Ascending aorta (tissue), 2 donors: Measurements from ENCODE around the gene ATP5F1D. TPM values are rescaled to one million over a fixed set of nuclear protein-coding genes. Genes with fewer than 3 reads are reported as not detected.

ENCODE experiments used
- DNase-seq, 2 donors: peaks; one replicate each; pipeline ENCODE4 v3.0.0-alpha.2; 2019; ENCODE audit warnings: low spot score in 2 of 2
- H3K27ac ChIP-seq, 2 donors: fragments of 200-600 bp; sonication (generic); one replicate each; pipeline ENCODE4 v1.5.1; 2016 to 2017; ENCODE audit warnings: mild to moderate bottlenecking in 1 of 2
- H3K27me3 ChIP-seq: fragments of 200-600 bp; sonication (generic); one replicate; pipeline ENCODE4 v1.5.1; 2017
- H3K36me3 ChIP-seq, 2 donors: fragments of 200-600 bp; sonication (generic); one replicate each; pipeline ENCODE4 v1.5.1; 2016
- H3K4me1 ChIP-seq, 2 donors: fragments of 200-600 bp; sonication (generic); one replicate each; pipeline ENCODE4 v1.5.1; 2016 to 2017; ENCODE audit warnings: mild to moderate bottlenecking in 1 of 2
- H3K4me3 ChIP-seq, 2 donors: fragments of 200-600 bp; sonication (generic); one replicate each; pipeline ENCODE4 v1.5.1; 2016 to 2017; ENCODE audit warnings: mild to moderate bottlenecking in 1 of 2
- H3K9me3 ChIP-seq, 2 donors: fragments of 200-600 bp; sonication (generic); one replicate each; pipeline ENCODE4 v1.5.1; 2016
- intact Hi-C: fragments of 100-400 bp; cut with DNase I; formaldehyde crosslinking; loops from one replicate; pipeline ENCODE4 v1.15.1; 2023
- total RNA-seq: library from RNA; depleted of rRNA; stranded (reverse); fragments of >200 nt; gene quantifications from one replicate; pipeline ENCODE4 v1.1.0, GENCODE V29; 2016
- TF ChIP-seq, protein P1 (sequence below), 3 experiments: fragments of 200-600 bp in 2 of 3; fragments of 450-650 bp in 1 of 3; sonication (generic) in 2 of 3; IDR thresholded peaks; one replicate each; pipeline ENCODE4 v1.5.1; 2016 to 2019; ENCODE audit warnings: antibody characterized with exemption in 3 of 3, mild to moderate bottlenecking in 1 of 3, moderate library complexity in 1 of 3

Gene ATP5F1D
- total RNA-seq, 1 donor from 2014 or later: 232 TPM

DNA sequence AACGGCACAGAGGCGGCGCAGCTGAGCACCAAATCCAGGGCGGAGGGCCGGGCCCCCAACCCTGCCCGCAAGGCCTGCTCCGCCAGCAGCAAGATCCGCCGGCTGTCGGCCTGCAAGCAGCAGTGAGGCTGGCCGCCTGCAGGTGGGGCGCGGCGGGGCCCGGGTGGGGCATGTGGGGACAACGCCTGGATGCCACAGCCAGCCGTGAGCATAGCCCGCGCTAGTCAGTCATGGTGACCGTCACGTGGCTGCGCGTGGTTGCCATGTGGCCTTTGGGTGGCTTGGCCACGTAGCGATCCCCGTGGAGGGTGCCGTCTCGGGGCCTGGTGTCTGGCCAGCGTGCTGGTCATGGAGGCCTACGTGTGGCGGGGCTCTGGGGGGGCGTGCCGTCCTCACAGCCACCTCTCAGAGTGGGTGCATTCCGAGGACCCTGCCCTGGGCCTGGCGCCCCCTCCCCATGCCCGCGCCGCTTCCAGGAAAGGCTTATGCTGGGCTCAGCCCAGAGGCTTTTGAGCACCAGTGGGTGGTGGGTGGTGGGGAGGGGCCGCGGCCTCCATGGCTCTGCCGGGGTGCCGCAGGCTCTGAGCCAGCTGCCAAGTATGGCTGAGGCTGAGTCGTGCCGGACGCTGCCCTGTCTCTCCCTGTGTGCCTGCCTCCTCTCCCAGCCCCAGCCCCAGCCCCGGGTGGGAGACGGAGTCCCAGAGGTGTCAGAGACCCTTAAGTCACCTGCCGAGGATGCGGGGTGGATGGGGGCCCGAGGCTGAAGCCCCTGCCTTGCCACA, 14.8 kb upstream of the ATP5F1D start:
- H3K4me1 ChIP-seq: peaks cover 2 to 8% of the 10 kb centered on the region in 2 donors
- no peaks in the 10 kb centered on the region for H3K27me3 ChIP-seq
- no peak overlapping the region for H3K27ac ChIP-seq
- DNase-seq: no peak
- intact Hi-C loops: no loop called here
- TF ChIP-seq, protein P1, sequence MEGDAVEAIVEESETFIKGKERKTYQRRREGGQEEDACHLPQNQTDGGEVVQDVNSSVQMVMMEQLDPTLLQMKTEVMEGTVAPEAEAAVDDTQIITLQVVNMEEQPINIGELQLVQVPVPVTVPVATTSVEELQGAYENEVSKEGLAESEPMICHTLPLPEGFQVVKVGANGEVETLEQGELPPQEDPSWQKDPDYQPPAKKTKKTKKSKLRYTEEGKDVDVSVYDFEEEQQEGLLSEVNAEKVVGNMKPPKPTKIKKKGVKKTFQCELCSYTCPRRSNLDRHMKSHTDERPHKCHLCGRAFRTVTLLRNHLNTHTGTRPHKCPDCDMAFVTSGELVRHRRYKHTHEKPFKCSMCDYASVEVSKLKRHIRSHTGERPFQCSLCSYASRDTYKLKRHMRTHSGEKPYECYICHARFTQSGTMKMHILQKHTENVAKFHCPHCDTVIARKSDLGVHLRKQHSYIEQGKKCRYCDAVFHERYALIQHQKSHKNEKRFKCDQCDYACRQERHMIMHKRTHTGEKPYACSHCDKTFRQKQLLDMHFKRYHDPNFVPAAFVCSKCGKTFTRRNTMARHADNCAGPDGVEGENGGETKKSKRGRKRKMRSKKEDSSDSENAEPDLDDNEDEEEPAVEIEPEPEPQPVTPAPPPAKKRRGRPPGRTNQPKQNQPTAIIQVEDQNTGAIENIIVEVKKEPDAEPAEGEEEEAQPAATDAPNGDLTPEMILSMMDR (IDR thresholded peaks at IDR 0.05): no peak
- no peak overlapping the region for H3K4me3 ChIP-seq
- peaks cover 50 to 59% of the 10 kb centered on the region in 2 donors for H3K36me3 ChIP-seq
- no peaks in the 10 kb centered on the region for H3K9me3 ChIP-seq

DNA sequence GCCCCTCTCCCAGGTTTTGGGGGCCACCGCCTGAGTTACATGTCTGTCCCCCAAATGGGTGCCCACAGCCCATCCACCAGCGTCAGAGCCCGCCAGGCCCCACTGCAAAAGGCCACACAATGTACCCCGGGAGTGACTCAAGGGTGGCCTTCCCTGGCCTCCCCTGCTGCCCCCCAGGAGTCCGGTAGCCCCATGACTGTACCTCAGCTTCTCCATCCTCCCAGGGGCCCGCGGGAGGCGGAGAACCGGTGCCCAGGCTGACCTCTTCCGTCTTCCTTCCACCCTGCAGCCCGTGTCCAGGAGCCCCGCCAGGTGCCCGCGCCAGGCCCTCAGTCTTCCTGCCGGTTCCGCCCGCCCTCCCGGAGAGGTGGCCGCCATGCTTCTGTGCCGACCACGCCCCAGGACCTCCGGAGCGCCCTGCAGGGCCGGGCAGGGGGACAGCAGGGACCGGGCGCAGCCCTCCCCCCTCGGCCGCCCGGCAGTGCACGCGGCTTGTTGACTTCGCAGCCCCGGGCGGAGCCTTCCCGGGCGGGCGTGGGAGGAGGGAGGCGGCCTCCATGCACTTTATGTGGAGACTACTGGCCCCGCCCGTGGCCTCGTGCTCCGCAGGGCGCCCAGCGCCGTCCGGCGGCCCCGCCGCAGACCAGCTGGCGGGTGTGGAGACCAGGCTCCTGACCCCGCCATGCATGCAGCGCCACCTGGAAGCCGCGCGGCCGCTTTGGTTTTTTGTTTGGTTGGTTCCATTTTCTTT, 14.1 kb upstream of the ATP5F1D start:
- H3K27ac ChIP-seq: no peak overlapping the region
- H3K36me3 ChIP-seq: peaks cover 48 to 56% of the 10 kb centered on the region in 2 donors
- DNase-seq: no peak
- H3K9me3 ChIP-seq: no peaks in the 10 kb centered on the region
- TF ChIP-seq, protein P1 (IDR thresholded peaks at IDR 0.05): no peak
- no peak overlapping the region for H3K4me3 ChIP-seq
- peaks cover 0 to 9% of the 10 kb centered on the region in 2 donors for H3K4me1 ChIP-seq
- intact Hi-C loops: no loop called here
- no peaks in the 10 kb centered on the region for H3K27me3 ChIP-seq

DNA sequence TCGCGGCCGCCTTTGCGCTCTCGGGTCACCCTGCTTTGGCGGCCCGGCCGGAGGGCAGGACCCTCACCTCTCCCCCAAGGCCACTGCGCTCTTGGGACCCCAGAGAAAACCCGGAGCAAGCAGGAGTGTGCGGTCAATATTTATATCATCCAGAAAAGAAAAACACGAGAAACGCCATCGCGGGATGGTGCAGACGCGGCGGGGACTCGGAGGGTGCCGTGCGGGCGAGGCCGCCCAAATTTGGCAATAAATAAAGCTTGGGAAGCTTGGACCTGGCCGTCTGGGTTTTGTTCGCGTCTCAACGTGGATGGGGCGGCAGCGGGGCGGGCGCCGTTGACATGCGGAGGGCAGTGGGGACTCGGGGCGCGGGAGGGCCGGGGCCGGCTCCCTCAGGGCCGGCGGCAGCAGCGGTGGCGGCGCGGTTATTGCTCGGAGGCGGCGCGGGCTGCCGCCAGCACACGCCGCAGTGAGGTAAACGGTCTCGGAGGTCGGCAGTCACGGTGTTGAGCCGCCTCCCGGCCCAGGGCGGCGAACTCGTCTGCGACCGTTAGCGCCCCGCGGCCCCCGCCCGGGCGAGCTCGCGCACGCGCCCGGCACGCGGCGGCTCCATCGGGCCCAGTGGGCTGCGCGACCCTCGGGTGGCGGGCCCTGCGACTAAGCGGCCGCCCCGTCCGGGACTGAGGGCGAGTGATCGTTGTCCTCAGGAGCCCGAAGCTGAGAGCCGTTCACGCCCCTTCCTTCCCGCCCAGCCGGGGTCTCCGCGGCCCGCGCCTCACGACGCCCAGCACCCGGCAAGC, 13.2 kb upstream of the ATP5F1D start:
- H3K36me3 ChIP-seq: peaks cover 42 to 47% of the 10 kb centered on the region in 2 donors
- DNase-seq: no peak
- H3K27me3 ChIP-seq: no peaks in the 10 kb centered on the region
- H3K4me3 ChIP-seq: no peak overlapping the region
- TF ChIP-seq, protein P1 (IDR thresholded peaks at IDR 0.05): no peak
- H3K9me3 ChIP-seq: no peaks in the 10 kb centered on the region
- intact Hi-C loops: no loop called here
- H3K4me1 ChIP-seq: peaks cover 0 to 13% of the 10 kb centered on the region in 2 donors
- H3K27ac ChIP-seq: no peak overlapping the region

DNA sequence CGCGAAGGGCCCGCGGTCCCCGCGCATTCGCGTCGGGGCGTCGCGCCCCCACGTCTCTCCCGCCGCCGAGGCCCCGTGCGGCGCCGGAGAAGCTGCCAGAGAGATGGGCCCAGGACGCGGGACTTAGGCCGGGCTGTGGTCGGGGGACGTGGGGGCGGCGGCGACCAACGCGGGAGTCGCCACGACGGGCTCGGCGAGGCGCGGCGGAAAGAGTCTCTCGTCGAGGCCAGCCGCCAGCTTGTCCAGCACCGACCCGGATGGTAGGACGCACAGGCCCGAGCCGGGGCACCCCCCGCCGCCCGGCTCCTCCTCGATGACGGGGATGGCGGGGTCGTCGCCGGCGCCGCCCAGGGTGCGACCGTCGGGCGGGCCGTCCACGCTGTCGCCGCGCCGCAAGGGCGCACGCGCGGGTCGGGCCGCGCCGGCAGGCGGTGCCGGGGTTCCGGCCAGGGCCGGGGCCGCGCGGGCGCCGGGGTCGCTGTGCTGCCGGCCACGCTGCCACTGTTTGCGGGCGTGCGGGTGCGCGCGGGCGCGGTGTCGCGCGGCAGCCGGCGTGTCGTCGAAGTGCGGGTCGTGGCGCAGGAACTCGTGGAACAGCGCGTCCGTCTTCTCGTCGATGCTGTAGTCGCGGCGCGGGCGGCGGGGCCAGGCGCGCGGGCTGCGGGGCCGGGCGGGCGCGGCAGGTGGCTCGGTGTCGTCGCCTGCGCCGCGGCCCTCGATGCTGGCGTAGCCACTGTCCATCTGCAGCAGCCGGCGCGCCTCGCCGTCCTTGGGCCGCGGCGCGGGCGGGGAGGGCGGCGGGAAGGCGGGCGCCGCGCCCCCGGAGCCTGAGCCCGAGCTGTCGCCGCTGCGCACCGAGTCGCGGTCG, 12.3 kb upstream of the ATP5F1D start:
- DNase-seq: no peak
- intact Hi-C loops: no loop called here

More for the DNA sequence above, 12.3 kb upstream of the ATP5F1D start:
- H3K9me3 ChIP-seq: no peaks in the 10 kb centered on the region
- peaks cover 0 to 13% of the 10 kb centered on the region in 2 donors for H3K4me1 ChIP-seq
- no peaks in the 10 kb centered on the region for H3K27me3 ChIP-seq
- no peak overlapping the region for H3K27ac ChIP-seq
- TF ChIP-seq, protein P1 (IDR thresholded peaks at IDR 0.05): no peak
- no peak overlapping the region for H3K4me3 ChIP-seq
- H3K36me3 ChIP-seq: peaks cover 33 to 39% of the 10 kb centered on the region in 2 donors
